ENCODE results near the gene GHRL. TPM values are rescaled to one million over a fixed set of nuclear protein-coding genes. Genes with fewer than 3 reads are reported as not detected.

The GHRL gene
- total RNA-seq, 3 donors from 2014 or later (not counting 1 experiment from before 2014, with no cell fraction given), result 1.4 to 2.6 (median 1.5) TPM

GRCh38 chr3:10248984-10249748, 43.6 kb downstream of the GHRL start:
- peak overlapping the region; percentile 68 for H3K4me3 ChIP-seq (ENCODE audit: low read length)
- no peaks in the 10 kb centered on the region for H3K27me3 ChIP-seq (ENCODE audit: control insufficient read depth, insufficient read depth, low read length)
- H3K27ac ChIP-seq (ENCODE audit: low read length), result peak overlapping the region; percentile 41
- under 1% methylated on average over 30 of the region's 32 CpGs for WGBS (ENCODE audit: insufficient coverage)
- Mint-ChIP-seq H3K9me3 (peaks cover 5 to 6% of the 10 kb centered on the region in 2 donors), H3K4me1 (peaks cover 58 to 63% of the 10 kb centered on the region in 2 donors), H3K4me3 (peak overlapping the region; percentile 97), H3K36me3 (peaks cover 14% of the 10 kb centered on the region), H3K27ac (peak overlapping the region; percentile 84 to 95), H3K27me3 (ENCODE audit: low read depth in 2 of 2) (no peaks in the 10 kb centered on the region)
- DNase-seq (peak; percentile 25 to 71), ATAC-seq (peak in 1 of 3 donors; percentile 10)
- peaks cover 35% of the 10 kb centered on the region for H3K4me1 ChIP-seq (ENCODE audit: control insufficient read depth, insufficient read depth, low read length)
- peaks cover 14% of the 10 kb centered on the region for H3K36me3 ChIP-seq (ENCODE audit: control insufficient read depth, insufficient read depth, low read length)
- no peak for TF ChIP-seq CTCF (IDR thresholded peaks at IDR 0.05)
- intact Hi-C loops (cut with micrococcal nuclease), result loop anchor here (1.0 to 10.0 kb wide), 3 partner anchors 132 to 264 kb away; partner anchors contain the start of genes BRK1, EMC3 and FANCD2
- peaks cover 7% of the 10 kb centered on the region for H3K9me3 ChIP-seq (ENCODE audit: control insufficient read depth, insufficient read depth, low read length)

- under 1% methylated on average over 80 of the region's 80 CpGs for WGBS (ENCODE audit: insufficient coverage)
- Histone ChIP-seq H3K27ac (ENCODE audit: low read length) (peak within 1 kb of the TSS; percentile 41), H3K9me3 (ENCODE audit: control insufficient read depth, insufficient read depth, low read length) (peaks cover 7% of the 10 kb centered on the region), H3K27me3 (ENCODE audit: control insufficient read depth, insufficient read depth, low read length) (no peaks in the 10 kb centered on the region), H3K4me3 (ENCODE audit: low read length) (peak within 1 kb of the TSS; percentile 68), H3K4me1 (ENCODE audit: control insufficient read depth, insufficient read depth, low read length) (peaks cover 30% of the 10 kb centered on the region), H3K36me3 (ENCODE audit: control insufficient read depth, insufficient read depth, low read length) (peaks cover 7% of the 10 kb centered on the region)
- Mint-ChIP-seq H3K4me1 (peaks cover 57 to 61% of the 10 kb centered on the region in 2 donors), H3K27ac (peak within 1 kb of the TSS; percentile 90 to 95), H3K9me3 (peaks cover 5 to 6% of the 10 kb centered on the region in 2 donors), H3K27me3 (ENCODE audit: low read depth in 2 of 2) (no peaks in the 10 kb centered on the region), H3K4me3 (peak within 1 kb of the TSS; percentile 97), H3K36me3 (peaks cover 18% of the 10 kb centered on the region)
- ATAC-seq (peak; percentile 94 to 98 (median 94)), DNase-seq (peak; percentile 81 to 98)
- intact Hi-C loops (cut with micrococcal nuclease), result loop anchor here (1.0 to 10.0 kb wide), 3 partner anchors 131 to 264 kb away; partner anchors contain the start of genes BRK1, EMC3 and FANCD2
- TF ChIP-seq CTCF (IDR thresholded peaks at IDR 0.05), result no peak
Measured at GRCh38 chr3:10248184-10248983, 44.4 kb downstream of the GHRL start, which contains the start of gene TATDN2. Gene TATDN2, plus strand, starts transcription at chr3:10248459. Its CDS starts 742 bp downstream, at chr3:10249201.

- intact Hi-C loops (cut with micrococcal nuclease), result loop anchor here (1.0 to 10.0 kb wide), 3 partner anchors 130 to 263 kb away; partner anchors contain the start of genes BRK1, EMC3 and FANCD2
- peak overlapping the region; percentile 30 for H3K27ac ChIP-seq (ENCODE audit: low read length)
- Mint-ChIP-seq H3K27me3 (ENCODE audit: low read depth in 2 of 2) (no peaks in the 10 kb centered on the region), H3K4me1 (peaks cover 57 to 60% of the 10 kb centered on the region in 2 donors), H3K9me3 (peaks cover 5 to 6% of the 10 kb centered on the region in 2 donors), H3K27ac (peak overlapping the region; percentile 90 to 95), H3K4me3 (peak overlapping the region; percentile 90), H3K36me3 (peaks cover 18% of the 10 kb centered on the region)
- H3K36me3 ChIP-seq (ENCODE audit: control insufficient read depth, insufficient read depth, low read length), result peaks cover 2% of the 10 kb centered on the region
- DNase-seq (no peak), ATAC-seq (no peak)
- WGBS (ENCODE audit: insufficient coverage), result 65% methylated on average over 14 of the region's 14 CpGs
- TF ChIP-seq CTCF (IDR thresholded peaks at IDR 0.05), result no peak
- peak overlapping the region; percentile 30 for H3K4me3 ChIP-seq (ENCODE audit: low read length)
- H3K9me3 ChIP-seq (ENCODE audit: control insufficient read depth, insufficient read depth, low read length), result peaks cover 7% of the 10 kb centered on the region
- no peaks in the 10 kb centered on the region for H3K27me3 ChIP-seq (ENCODE audit: control insufficient read depth, insufficient read depth, low read length)
- H3K4me1 ChIP-seq (ENCODE audit: control insufficient read depth, insufficient read depth, low read length), result peaks cover 36% of the 10 kb centered on the region
Measured at GRCh38 chr3:10247679-10248183, 45.0 kb downstream of the GHRL start.
